Tibial nerve (tissue), 3 donors: ENCODE results near the gene SAPCD2.

ENCODE experiments used
- POLR2A ChIP-seq, 2 donors: fragments of 450-650 bp; IDR thresholded peaks; one replicate each; pipeline ENCODE4 v1.6.1; 2017; ENCODE audit warnings: antibody characterized with exemption in 2 of 2, mild to moderate bottlenecking in 2 of 2, moderate library complexity in 2 of 2
- TF ChIP-seq, protein P1 (sequence below), 5 experiments: fragments of 200-600 bp in 3 of 5; fragments of 450-650 bp in 2 of 5; sonication (generic) in 3 of 5; IDR thresholded peaks; one replicate each; pipeline ENCODE4 v1.5.1; 2016 to 2019; ENCODE audit warnings: antibody characterized with exemption in 5 of 5, mild to moderate bottlenecking in 3 of 5, moderate library complexity in 2 of 5

DNA sequence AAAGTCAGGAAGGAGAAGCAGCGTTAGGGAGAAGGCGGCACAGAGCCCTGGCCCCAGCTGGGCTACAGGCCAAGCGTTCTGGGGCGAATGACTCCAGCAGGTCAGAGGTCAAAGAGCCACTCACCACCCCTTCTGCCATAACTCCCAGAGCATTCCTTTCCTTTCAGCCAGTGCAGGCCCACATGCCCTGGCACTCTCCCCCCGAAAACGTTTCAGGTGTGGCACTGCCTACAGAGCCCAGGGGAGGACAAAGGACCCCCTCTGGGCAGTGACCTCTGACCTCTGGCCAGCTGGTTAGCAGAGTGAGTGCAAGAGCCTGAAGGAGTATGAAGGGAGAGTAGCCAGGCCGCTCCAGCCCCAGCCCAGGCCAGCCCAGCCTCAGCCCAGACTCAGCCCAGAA lies 47.2 kb downstream of the SAPCD2 start:
- TF ChIP-seq, protein P1, sequence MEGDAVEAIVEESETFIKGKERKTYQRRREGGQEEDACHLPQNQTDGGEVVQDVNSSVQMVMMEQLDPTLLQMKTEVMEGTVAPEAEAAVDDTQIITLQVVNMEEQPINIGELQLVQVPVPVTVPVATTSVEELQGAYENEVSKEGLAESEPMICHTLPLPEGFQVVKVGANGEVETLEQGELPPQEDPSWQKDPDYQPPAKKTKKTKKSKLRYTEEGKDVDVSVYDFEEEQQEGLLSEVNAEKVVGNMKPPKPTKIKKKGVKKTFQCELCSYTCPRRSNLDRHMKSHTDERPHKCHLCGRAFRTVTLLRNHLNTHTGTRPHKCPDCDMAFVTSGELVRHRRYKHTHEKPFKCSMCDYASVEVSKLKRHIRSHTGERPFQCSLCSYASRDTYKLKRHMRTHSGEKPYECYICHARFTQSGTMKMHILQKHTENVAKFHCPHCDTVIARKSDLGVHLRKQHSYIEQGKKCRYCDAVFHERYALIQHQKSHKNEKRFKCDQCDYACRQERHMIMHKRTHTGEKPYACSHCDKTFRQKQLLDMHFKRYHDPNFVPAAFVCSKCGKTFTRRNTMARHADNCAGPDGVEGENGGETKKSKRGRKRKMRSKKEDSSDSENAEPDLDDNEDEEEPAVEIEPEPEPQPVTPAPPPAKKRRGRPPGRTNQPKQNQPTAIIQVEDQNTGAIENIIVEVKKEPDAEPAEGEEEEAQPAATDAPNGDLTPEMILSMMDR (IDR thresholded peaks at IDR 0.05): no peak
- TF ChIP-seq POLR2A (IDR thresholded peaks at IDR 0.05): no peak
